NCI-H510A (cell line): ENCODE measurements around the gene LCN9.
"Not testable (repeated sequence)": the region's sequence is repeated elsewhere in the genome, so short reads cannot be mapped to it uniquely, and the experiment has no call there.

Experiments used
- DNase-seq: peaks from one replicate; lab custom pipeline; 2025; lab: John Stamatoyannopoulos, UW

LCN9 gene

DNA sequence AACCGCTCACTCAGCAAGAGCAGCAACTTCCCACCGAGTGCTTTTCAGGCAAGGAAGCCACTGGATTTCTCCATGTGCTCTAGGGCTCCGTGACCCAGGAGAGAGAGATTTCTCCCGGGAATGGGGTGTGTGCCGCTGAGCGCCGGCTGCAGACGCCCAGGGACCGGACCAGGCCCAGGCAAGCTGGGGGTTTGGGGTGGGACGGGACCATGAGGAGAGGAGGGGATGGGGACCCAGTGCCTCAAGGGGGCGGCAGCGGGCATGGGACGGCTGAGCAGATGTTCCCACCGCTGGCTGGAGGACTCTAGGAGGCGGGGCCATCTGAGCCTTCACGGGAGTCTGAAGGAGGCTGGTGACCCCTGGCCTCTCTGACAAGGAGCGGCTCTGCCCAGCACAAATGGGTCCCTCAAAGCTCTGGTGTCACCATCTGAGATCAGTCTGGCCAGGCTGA is 8.5 kb downstream of the LCN9 start:
- DNase-seq = no peak

DNA sequence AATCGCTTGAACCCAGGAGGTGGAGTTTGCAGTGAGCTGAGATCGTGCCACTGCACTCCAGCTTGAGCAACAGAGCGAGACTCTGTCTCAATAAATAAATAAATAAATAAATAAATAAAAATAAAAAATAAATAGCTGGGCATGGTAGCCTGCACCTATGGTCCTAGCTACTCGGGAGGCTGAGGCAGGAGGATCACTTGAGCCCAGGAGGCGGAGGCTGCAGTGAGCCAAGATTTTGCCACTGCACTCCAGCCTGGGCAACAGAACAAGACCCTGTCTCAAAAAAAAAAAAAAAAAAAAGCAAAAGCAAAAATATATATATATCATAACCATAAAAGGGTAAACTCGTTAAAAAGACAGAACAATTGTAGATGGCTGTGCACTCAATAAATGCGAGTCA is 9.7 kb downstream of the LCN9 start:
- DNase-seq = not testable (repeated sequence)

DNA sequence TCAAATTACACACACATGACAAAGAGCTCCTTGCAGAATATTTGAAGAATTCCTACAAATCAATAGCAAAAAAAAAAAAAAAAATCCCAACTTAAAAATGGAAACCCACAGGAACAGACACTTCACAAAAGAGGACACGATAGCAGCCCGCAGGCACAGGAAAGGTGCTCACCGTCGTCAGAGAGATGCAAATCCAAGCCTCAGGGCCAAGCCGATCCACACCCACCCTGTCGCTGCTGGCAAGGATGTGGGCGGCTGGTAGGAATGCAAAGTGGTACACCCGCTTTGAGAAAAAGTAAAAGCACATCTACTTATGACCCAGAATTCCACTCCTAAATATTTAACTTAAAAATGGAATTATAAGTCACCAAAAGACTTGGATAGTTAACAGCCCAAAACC is 10.8 kb downstream of the LCN9 start:
- DNase-seq = no peak

DNA sequence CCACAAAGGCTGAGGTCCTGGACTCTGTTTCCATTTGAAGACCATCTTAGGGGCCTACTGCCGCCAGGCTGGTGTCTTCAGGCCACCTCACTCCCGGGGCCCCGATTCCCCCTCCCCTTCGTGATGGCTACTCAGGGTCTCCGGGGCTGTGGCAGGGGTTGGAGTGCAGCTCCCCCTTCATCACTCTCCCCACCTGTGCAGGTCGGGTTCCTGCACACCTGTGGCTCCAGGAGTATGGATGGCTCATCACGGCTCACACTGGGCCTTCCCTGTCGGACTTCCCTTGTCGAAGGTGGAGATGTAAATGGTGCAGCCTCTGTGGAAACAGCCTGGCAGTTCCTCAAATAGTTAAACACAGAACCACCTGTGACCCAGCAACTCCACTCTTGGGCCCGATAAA is 11.9 kb downstream of the LCN9 start:
- no peak for DNase-seq

DNA sequence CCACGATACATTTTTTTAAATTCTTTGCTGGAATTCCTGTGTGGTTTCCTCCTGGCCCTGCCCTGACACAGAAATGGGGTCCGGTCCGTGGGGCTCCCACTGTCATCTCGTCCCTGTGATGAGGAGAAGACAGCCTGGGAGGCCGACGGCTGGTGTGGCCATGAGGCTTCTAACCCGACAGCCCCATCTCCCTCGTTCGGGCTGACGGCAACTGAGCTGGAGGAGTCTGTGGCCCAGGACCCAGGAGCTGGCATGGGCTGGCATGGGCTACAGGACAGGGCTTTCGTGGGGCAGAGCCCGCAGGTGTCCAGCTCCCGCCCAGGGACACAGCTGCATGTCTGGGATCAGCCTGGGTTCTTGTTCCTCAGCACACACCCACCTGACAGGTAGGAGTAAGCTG is 13.8 kb downstream of the LCN9 start:
- DNase-seq = no peak

DNA sequence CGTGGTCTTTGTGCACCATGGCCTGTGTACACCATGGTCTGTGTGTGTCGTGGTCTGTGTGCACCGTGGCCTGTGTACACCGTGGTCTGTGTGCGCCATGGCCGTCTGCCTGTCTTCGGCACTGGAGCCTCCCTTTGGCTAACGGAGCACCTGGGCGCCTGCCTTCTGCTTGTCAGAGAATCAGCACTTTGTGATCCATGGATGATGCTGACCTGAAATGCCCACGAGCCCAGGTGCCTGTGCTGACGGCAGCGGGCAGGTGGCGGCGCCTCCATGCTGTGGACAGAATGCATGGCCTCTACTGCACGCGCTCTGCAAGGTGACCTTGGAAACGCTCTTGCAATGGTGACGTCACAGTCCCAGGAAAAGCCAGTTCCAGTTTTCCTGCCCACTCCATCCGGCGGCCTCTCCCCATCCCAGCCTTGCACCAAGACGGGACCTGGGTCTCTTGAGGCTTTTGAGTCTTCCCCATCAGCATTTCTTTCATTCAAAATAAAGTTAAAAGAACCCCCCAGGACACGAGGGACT is 14.6 kb downstream of the LCN9 start:
- DNase-seq = no peak

DNA sequence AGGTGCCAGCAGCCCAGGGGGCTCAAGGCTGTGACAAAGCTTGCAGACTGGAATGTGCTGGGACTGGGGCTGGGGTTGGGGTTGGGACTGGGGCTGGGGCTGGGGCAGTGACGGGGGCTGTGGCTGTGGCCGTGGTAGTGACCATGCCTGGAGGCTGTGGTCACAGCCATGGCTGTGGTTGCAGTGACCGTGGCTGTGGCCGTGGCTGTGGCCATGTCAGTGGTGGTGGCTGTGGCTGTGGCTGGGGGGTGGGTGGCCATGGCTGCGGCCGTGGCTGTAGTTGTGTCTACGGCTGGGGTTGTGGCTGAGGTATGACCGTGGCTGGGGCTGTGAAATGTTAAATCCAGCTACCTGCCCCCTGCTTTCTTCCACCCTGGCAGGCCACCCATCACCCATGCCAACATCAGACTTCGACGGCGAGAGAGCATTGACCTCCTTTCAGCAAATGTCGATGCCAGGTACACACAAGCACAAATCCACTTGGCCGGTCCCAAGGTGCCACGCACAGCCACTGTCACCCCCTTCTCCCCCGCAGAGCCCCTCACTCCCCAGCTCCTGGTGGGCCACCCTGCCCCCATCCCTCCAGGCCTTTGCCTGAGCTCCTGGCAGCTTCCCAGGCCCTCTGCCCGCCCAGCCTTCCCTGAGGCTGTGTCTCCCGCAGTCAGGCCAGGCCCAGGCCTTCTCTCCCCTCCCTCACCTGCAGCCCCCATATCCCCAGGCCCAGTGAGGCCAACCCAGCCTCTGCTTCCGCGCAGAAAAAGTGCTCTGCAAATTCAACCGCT is 15.3 kb downstream of the LCN9 start:
- no peak for DNase-seq

DNA sequence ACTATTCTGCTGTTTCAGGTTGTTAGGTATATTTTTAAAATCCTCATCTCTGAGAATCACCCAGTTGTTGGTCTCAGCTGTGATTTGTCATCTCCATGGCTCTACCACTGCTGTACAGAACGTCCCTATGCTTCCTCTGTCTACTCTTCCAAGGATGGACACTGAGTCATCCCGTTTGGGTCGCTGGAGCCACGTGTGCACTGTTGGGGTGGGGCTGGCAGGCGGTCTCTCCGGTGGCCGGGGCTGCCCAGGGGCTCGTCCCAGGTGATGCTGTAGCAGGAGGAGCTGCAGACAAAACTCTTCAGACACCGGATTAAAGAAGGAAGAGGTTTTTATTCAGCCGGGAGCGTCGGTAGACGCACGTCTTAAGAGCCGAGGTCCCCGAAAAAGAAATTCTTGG is 16.9 kb downstream of the LCN9 start:
- no peak for DNase-seq

DNA sequence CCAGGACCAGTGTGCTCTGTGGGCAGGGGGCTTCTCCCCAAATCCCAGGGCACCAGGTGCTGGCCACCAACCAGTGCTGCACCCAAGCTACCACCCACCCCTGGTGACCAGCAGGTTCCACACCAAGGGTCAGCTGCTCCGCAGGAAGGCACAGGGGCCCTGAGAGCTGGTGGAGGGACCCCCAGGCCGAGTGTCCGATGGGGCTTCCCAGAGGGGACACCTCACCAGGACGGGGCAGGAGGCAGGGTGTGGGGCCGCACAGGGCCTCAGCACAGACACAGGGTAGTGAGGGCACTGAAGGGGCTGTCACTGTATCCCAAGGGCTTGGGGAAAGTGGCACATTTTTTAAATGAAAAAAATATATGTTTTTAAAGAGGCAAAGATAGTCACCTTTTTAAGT is 18.1 kb downstream of the LCN9 start:
- no peak for DNase-seq

DNA sequence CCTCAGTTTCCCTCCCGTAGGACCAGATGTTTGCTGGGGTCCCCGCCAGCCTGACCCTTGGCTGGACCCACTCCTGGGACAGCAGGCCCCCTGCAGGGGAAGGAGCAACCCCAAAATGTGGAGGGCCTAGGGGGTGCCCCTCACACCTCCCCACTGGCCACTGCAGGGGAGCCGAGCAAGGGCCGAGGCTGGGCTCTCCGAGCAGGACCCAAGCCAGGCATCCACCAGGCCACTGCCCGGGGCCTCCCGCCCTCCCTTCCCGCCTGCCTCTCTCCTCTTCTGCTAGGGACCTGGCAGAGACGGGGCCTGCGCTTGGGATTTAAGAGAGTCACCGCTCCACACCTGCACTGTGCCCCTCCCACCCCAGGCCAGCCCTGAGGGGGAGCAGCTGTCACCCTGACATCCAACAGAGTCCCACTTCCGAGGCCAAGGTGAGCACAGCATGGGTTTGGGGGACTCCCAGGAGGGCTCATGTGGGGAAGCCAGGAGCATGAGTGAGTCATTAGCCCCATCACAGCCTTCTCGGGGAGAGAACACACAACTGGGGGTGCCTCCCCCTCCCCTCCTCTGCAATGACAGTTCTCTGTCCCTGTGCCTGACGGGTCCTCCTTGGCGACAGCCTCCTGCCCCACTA is 20.4 kb downstream of the LCN9 start:
- DNase-seq = no peak

DNA sequence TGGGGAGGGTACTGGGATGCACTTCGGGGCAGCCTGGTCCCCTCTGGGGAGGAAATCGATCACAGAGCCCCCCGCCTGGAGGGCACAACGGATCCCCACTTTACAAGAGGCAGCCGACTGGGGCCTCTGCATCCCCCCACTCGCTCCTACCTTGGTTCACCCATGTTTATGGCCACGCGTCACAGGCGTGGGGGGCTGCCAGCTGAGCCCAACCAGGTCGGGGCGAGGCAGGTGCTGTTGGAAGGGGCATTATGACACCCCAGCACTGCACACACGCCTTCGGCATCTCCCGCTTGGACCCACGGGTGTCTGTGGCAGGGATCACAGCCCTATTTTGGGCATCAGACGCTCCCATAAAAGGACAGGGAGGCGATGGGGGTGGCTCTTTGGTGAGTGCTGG is 21.6 kb downstream of the LCN9 start:
- DNase-seq = no peak

DNA sequence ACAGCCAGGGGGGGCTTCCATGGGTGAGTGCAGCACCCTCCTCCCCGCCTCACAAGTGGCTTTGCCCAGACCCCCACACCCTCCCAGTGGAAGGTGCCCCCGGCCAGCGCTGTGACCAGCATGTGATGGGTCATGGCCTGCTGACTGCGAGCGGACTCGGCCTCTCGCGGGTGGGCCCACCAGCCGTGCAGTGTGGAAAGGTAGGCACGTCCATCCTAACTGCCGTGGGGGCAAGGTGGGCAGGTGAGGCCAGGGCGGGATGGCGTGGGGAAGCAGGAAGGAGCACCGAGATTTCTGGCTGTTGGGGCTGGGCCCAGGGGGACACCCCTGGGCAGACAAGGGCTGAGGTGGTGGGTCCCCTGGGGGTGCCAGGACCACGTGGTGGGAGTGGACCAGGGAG is 24.1 kb downstream of the LCN9 start:
- DNase-seq = no peak

DNA sequence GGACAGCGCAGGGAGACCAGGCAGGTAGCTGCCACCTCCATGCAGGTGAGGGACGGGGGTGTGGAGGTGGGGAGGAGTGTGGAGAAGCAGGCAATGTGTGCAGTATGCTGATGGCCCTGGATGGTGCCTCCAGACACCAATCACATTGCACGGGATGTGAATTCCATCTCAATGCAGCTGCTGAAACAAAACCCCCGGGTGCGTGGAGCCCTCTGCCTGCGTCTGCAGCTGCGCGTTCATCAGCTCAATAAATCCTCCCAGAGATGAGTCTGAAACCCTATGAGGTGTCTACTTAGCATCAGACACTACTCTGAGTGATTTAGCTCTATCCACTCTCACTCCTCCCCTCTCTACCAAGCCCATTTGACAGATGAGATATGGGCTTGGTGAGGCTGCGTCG is 25.9 kb downstream of the LCN9 start:
- DNase-seq = no peak

DNA sequence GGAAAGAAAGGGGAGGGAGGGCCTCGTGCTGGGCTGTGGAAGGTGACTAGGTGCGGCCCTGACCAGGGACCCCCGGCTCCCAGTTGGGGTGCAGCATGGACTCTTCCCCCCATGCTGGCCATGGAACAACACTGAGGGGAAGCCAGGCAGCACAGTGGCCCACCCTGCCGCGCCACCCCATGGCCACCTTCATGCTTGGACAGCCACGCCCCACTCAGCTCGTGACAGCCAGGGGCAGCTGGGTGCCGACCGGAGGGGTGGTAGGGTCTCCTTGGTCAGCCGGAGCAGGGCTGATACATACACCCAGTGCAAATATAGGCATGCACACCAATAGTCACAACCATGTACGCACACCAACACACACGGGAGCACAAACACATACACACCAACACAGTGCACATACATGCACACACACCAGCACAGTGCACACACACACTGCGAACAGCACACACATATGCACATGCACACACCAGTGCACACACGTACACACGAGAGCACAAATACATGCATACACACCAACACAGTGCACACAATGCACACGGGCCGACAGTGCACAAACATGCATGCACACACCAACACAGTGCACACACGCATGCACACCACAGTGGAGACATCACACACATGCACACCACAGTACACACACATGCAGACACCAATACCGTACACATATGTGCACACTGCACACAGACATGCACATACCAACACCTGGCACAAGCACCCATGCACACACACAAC is 27.9 kb downstream of the LCN9 start:
- DNase-seq = no peak

DNA sequence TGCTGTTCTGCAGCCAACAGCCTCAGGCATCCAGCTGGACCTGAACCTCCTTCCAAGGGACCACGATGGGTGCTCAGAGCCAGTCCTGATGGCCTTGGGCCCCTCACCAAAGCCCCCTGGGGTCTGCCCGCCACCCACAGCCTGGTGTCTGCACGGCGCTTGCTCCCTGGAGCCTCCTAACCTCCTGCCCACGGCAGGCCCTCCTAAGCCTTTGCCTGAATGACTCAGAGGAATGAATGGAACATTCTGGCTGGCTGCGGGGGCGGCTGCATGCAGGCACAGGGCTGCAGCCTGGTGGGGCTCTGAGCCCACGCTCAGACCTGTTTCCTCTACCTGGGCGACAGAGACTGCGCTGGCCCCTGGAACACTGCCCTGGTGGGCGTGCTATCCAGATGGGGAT is 29.3 kb downstream of the LCN9 start:
- DNase-seq = no peak

DNA sequence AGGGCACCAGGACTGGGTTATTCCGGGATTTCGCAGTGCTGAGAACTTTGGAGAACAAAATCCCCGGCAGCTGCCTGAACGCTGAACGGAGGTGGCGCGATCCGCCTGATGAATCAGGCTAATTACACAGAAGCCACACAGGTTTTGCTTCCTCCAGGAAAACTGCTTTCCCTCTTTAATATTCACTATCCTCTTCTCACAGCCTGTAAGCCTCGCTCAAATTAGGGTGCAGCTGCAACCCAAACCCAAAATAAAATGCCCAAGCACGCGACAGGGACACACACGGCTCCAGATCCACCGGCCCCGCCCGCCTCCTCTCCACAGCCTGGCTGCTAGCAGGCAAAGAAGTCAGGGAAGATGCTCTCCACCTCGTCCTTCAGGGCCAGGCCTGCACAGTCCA is 30.2 kb downstream of the LCN9 start:
- DNase-seq = no peak

DNA sequence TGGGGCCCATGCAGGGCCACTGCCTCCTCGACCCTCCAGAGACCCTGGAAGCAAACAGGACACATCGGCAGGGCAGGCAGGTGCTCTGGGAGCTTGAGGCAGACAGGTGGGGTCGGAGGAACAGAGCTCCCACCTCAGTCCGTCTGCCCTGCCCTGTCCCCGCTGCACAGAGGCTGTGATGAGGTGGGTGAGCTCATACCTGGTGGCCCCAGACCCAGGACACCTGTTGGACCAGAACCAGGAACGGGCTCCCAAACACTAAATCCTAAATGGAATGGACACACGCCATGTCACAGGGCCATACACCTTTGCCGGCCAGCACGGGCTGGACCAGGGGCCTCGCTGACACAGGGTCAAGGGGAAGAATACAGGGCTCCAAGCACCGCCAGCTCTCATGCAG is 30.7 kb downstream of the LCN9 start:
- no peak for DNase-seq

DNA sequence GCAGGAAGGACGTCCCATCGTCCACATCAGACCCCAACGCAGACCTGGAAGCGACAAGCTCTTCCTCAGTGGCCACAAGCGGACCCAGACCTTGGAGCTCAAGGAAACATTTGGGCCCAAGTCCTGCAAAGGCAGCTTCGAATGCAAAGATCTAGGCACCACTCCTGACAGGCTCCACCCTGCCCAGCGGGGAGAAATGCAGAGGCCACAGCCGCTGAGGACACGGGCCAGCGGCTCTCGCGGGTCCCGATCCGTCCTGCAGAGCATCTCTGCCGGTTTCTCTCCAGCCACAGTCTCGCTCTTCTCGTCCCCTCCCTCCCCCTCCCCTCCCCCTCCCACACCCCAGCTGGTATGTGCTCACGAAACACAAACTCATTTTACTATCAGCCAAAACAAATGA is 31.3 kb downstream of the LCN9 start:
- no peak for DNase-seq

DNA sequence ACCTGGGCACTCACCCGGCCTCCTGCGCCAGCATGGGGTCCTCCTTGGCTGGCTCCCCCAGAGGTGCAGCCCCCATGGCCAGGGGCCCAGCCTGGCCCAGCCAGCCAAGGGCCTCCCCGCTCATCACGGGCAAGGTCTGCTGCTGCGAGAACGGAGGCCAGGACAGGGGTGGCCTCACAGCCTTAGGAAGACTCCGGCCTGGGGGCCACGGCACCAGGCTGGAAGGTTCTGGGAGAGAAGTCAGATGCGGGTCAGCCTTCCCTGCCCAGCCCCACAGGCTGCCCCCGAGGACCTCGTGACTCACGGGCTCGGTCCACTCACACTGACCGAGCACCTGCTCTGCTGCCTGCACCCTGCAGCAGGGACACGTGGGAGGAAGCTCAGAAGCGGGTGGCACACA is 31.9 kb downstream of the LCN9 start:
- no peak for DNase-seq

DNA sequence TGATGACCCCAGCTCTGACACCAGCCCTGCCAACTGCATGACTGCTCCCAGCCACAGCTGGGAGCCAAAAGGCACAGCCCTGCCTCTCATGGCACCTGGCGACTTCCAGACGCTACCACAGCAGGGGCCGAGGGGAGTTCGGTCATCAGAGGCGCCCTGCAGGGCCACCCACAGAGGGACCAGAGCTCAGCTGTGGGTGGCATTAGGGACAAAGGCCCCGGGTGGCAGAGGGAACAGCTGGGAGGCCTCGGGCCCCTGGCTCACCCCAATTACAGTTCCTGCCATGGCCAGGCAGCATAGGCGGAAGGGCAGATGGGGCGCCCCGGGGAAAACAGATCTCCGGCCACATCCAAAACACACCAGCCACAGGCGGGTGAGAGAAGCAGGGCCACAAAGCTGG is 32.5 kb downstream of the LCN9 start:
- no peak for DNase-seq

DNA sequence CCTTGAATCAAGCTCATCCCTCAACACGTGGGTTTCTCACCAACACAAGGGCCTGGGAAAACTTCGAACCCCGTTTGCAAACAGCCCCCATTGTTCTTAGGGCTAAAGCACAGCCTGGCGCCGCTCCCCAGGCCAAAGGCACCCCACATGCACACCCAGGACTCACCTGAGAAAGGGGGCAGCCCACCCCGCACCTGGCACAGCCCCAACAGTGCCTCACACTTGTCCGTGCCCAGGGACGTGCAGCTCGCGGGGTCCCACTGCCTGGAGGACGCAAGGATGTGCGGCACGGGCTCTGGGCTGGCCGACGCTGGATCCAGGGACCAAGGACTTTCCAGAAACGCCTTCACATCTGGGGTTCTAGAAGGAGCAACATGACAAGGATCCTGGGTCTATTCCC is 33.3 kb downstream of the LCN9 start:
- no peak for DNase-seq

DNA sequence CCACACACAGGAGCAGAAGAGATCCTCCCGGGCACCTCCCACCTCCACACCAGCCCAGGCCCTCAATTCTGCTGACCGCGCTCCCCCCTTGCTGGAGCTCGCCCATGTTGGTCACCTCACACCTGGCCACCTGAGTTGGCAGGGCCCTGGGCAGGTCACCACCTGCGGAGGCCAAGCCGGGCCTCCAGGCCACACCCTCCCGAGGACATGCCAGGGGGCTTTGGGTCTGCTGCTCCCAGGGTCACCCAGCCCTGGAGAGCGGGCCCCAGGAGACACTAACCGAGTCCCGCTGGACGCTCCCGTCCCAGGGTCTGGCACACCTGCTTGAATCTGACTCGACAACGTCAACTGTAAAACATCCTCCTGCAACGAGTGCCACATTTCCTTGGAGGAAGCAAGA is 34.1 kb downstream of the LCN9 start:
- no peak for DNase-seq

DNA sequence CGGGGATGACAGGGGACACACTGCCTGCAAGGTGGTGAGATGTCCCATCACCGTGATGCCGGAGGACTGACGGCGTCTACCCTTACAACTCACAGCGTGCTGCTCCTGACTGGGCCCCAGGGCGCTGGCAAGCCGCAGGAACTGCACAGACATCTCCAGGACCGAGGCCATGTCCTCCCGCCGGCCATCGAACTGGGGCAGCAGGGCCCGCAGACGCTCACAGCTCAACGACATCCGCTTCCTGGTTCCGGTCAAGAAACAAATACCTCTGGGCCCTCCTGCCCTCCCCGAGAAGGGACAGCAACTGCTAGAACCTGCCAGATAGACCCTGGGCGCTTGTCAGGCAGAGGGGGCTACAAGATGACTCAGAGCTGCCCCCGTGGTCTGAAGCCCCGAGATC is 35.1 kb downstream of the LCN9 start:
- no peak for DNase-seq
